Choroid plexus epithelial cell (primary cell): ENCODE data around the gene HNRNPLL.
A peak's percentile ranks its signal among the peaks of the same experiment; 100 is the strongest.

ENCODE experiments used
- DNase-seq: peaks from one replicate; pipeline ENCODE4 v3.0.0-alpha.2; 2010; ENCODE audit warnings: low read depth
- H3K4me3 ChIP-seq: 2 replicates; pipeline ENCODE4 v1.5.1; 2011; ENCODE audit warnings: low read depth, mild to moderate bottlenecking, control low read depth, low read length, moderate library complexity
- CTCF ChIP-seq: conservative IDR thresholded peaks from 2 replicates; pipeline ENCODE4 v1.5.1; 2011; ENCODE audit warnings: low read depth, mild to moderate bottlenecking, control low read depth, inconsistent platforms, low read length, moderate library complexity

HNRNPLL gene

GRCh38 chr2:38528008-38528442 is 74.7 kb downstream of the HNRNPLL start:
- peak overlapping the region; percentile 57 for H3K4me3 ChIP-seq
- peak; percentile 49 for DNase-seq
- TF ChIP-seq CTCF: no peak

- DNase-seq: no peak
- peak overlapping the region; percentile 57 for H3K4me3 ChIP-seq
- TF ChIP-seq CTCF: no peak
Observed at GRCh38 chr2:38527338-38528007, 75.3 kb downstream of the HNRNPLL start.

GRCh38 chr2:38526195-38526594 is 76.5 kb downstream of the HNRNPLL start:
- peak; percentile 62 for DNase-seq
- no peak overlapping the region for H3K4me3 ChIP-seq
- TF ChIP-seq CTCF: no peak

GRCh38 chr2:38524580-38524979 is 78.1 kb downstream of the HNRNPLL start:
- DNase-seq: no peak
- H3K4me3 ChIP-seq: no peak overlapping the region
- TF ChIP-seq CTCF: no peak

GRCh38 chr2:38523728-38524437 is 78.8 kb downstream of the HNRNPLL start:
- DNase-seq: no peak
- TF ChIP-seq CTCF: peak; percentile 40
- no peak overlapping the region for H3K4me3 ChIP-seq

- no peak overlapping the region for H3K4me3 ChIP-seq
- no peak for TF ChIP-seq CTCF
- peak; percentile 21 for DNase-seq
Observed at GRCh38 chr2:38522754-38523349, 79.9 kb downstream of the HNRNPLL start.

- no peak overlapping the region for H3K4me3 ChIP-seq
- no peak for DNase-seq
- no peak for TF ChIP-seq CTCF
Observed at GRCh38 chr2:38521835-38522234, 80.9 kb downstream of the HNRNPLL start.
